DND-41 (cell line): ENCODE data around the gene ARV1.
"Not testable (repeated sequence)": the region's sequence is repeated elsewhere in the genome, so short reads cannot be mapped to it uniquely, and the experiment has no call there.

ENCODE experiments used
- ATAC-seq: fragments of 200-7000 bp; cut with Tn5 transposase; 3 replicates; pipeline ENCODE4 v1.9.1; 2021; ENCODE audit warnings: low read depth; ENCODE audit not compliant: insufficient read depth
- DNase-seq: peaks from one replicate; pipeline ENCODE4 v3.0.0-alpha.2; 2020
- H2AFZ ChIP-seq: 2 replicates; pipeline ENCODE4 v1.6.0; 2012; ENCODE audit warnings: low read depth, low read length
- H3K27ac ChIP-seq: 2 replicates; pipeline ENCODE4 v1.5.1; 2012; ENCODE audit warnings: low read length, inconsistent platforms
- H3K27me3 ChIP-seq: fragments of 200-600 bp; sonication (generic); 2 replicates; pipeline ENCODE4 v1.6.0; 2012; ENCODE audit warnings: low read length, mild to moderate bottlenecking, inconsistent platforms; ENCODE audit not compliant: insufficient read depth, poor library complexity
- H3K36me3 ChIP-seq: 2 replicates; pipeline ENCODE4 v1.5.1; 2012; ENCODE audit warnings: low read length, inconsistent platforms; ENCODE audit not compliant: insufficient read depth
- H3K4me1 ChIP-seq: 2 replicates; pipeline ENCODE4 v1.5.1; 2012; ENCODE audit warnings: mild to moderate bottlenecking, low read length; ENCODE audit not compliant: insufficient read depth
- H3K4me2 ChIP-seq: 2 replicates; pipeline ENCODE4 v1.6.0; 2012; ENCODE audit warnings: mild to moderate bottlenecking, moderate library complexity, low read length, inconsistent platforms; ENCODE audit not compliant: insufficient read depth
- H3K4me3 ChIP-seq, 2 experiments: fragments of 200-600 bp in 1 of 2; shearing (Covaris generic) in 1 of 2; 2 replicates each; pipeline ENCODE4 v1.5.1; 2012 to 2016; ENCODE audit warnings: inconsistent platforms in 2 of 2, low read length in 2 of 2, mild to moderate bottlenecking in 2 of 2, low read depth in 1 of 2, moderate library complexity in 1 of 2
- H3K79me2 ChIP-seq: 2 replicates; pipeline ENCODE4 v1.6.0; 2012; ENCODE audit warnings: low read length, inconsistent platforms; ENCODE audit not compliant: insufficient read depth
- H3K9ac ChIP-seq: 2 replicates; pipeline ENCODE4 v1.6.0; 2012; ENCODE audit warnings: low read depth, mild to moderate bottlenecking, inconsistent platforms, low read length, moderate library complexity
- H3K9me3 ChIP-seq: 2 replicates; pipeline ENCODE4 v1.5.1; 2012; ENCODE audit warnings: low read length, moderate library complexity, mild to moderate bottlenecking, inconsistent platforms; ENCODE audit not compliant: insufficient read depth, severe bottlenecking
- H4K20me1 ChIP-seq: 2 replicates; pipeline ENCODE4 v1.6.0; 2012; ENCODE audit warnings: low read length; ENCODE audit not compliant: insufficient read depth
- CTCF ChIP-seq: IDR thresholded peaks from 2 replicates; pipeline ENCODE4 v1.5.1; 2012; ENCODE audit warnings: borderline replicate concordance, low read length, moderate library complexity, mild to moderate bottlenecking; ENCODE audit not compliant: poor library complexity, severe bottlenecking; ENCODE audit errors: extremely low read depth
- EZH2 ChIP-seq: IDR thresholded peaks from 3 replicates; pipeline ENCODE4 v1.6.1; 2012; ENCODE audit warnings: borderline replicate concordance, low read depth, mild to moderate bottlenecking, moderate library complexity, low read length, inconsistent platforms; ENCODE audit not compliant: severe bottlenecking

The ARV1 gene

DNA sequence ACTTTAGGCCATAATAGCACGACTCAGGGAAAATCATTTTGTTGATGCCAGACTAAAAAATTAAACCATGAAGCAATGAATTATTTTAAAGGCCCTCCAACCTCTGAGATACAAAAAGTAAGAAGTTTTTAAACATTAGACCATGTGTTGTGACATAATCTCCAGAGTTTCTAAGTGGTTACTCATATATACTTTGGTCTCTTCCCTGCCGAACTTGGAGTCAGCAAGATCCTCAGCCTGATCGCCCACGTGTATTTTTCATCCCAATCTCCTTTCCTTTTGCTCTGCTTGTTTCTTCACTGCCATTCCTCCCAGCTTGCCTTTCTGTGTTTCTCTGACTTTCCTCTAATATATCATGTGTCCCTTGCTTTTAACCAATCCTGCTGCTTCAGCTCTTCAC lies 3.8 kb downstream of the ARV1 start:
- Histone ChIP-seq H3K27ac (no peak overlapping the region), H2AFZ (no peak overlapping the region), H3K36me3 (peaks cover 14% of the 10 kb centered on the region; the same call in 1 of the 2 replicates), H3K27me3 (no peaks in the 10 kb centered on the region), H3K9me3 (no peaks in the 10 kb centered on the region), H4K20me1 (0 out of 2 replicates have a peak, but pooled peaks cover 1% of the 10 kb centered on the region), H3K4me2 (no peak overlapping the region), H3K9ac (no peak overlapping the region), H3K4me1 (peaks cover 27% of the 10 kb centered on the region), H3K4me3 (no peak overlapping the region), H3K79me2 (peaks cover 42% of the 10 kb centered on the region)
- DNase-seq (no peak), ATAC-seq (no peak)
- TF ChIP-seq EZH2, result no peak
- no peak for TF ChIP-seq CTCF

DNA sequence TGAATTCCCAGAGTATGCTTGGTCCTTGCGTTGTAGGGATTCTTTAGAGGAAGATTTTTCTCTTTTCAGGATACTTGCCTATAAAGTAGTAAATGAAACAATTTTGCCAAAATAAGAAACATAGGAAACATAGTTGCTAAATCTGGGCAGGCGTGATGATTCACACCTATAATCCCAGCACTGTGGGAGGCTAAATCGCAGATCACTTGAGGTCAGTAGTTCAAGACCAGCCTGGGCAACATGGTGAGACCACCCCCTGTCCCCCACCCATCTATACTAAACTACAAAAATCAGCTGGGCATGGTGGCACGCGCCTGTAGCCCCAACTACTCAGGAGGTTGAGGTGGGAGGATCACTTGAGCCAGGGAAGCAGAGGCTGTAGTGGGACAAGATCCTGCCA lies 4.9 kb downstream of the ARV1 start:
- no peak overlapping the region for H3K9ac ChIP-seq
- no peak overlapping the region for H3K27ac ChIP-seq
- H3K36me3 ChIP-seq, result peaks cover 14% of the 10 kb centered on the region; the same call in 1 of the 2 replicates
- ATAC-seq (no peak), DNase-seq (no peak)
- no peaks in the 10 kb centered on the region for H3K27me3 ChIP-seq
- H3K9me3 ChIP-seq, result no peaks in the 10 kb centered on the region
- TF ChIP-seq CTCF, result no peak
- TF ChIP-seq EZH2, result no peak
- H3K4me3 ChIP-seq, result no peak overlapping the region
- H3K79me2 ChIP-seq, result peaks cover 34% of the 10 kb centered on the region
- no peak overlapping the region for H2AFZ ChIP-seq
- peaks cover 23% of the 10 kb centered on the region for H3K4me1 ChIP-seq
- H3K4me2 ChIP-seq, result no peak overlapping the region
- no peaks in the 10 kb centered on the region for H4K20me1 ChIP-seq

DNA sequence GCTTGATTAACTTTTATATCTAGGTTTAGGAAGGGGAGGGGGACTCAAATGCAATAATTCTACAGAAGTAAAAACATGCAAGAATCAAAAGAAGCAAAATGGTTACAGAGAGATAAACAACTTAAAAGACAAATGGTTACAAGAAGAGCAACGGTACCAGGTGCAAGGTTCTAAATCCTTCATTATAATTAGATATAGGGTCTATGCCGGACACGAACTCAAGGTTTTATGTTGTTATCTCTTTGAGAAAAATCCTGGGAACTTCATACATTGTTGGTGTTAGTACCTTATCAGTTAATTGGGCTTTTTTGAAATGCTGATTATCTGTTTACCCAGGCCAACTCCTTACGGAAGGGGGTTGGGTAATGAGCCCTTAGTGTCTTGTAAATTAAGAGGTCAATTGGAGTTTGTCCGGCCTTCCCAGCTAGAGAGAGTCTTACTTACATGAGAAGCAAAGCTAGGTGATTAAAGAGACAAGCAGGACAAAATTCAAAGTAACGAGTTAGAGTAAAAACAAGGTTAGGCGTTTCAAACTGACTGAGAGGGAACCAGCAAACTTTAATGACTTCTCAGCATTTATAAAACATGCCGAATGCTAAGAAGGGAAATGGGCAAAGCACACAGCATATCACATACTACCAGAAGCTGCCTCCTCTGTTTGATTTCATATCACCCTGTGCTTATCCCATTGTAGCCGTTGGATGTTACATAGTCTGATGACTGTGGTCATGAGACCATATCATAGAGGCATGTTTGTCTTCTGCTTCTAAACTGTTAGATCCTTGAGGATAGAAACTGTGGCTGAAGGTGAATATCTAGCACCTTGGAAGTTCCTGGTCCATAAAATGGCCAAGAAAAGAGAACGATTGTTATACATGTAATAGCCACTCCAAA lies 6.0 kb downstream of the ARV1 start:
- H3K27me3 ChIP-seq, ATAC-seq, H3K9me3 ChIP-seq, DNase-seq, H3K27ac ChIP-seq, H4K20me1 ChIP-seq, H3K9ac ChIP-seq, H3K4me2 ChIP-seq, H3K4me3 ChIP-seq, H2AFZ ChIP-seq: not testable (repeated sequence)
- H3K36me3 ChIP-seq, result peaks cover 16% of the 10 kb centered on the region
- H3K79me2 ChIP-seq, result peaks cover 24% of the 10 kb centered on the region
- peaks cover 16% of the 10 kb centered on the region for H3K4me1 ChIP-seq

DNA sequence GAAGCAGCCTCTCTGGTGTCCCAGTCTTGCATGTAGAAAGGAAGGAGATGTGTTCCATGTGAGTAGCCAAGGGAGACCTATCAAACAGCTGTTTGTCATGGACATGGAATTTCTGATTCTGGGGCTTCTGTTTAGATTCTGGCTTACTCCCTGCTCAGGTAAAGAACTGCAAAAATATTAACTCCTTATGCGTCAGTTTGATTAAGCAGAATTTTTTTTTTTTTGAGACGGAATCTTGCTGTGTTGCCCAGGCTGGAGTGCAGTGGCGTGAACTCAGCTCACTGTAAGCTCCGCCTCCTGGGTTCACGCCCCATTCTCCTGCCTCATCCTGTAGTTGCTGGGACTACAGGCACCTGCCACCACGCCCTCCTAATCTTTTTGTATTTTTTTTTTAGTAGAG lies 6.8 kb downstream of the ARV1 start:
- H2AFZ ChIP-seq, result no peak overlapping the region
- no peaks in the 10 kb centered on the region for H4K20me1 ChIP-seq
- no peak overlapping the region for H3K9ac ChIP-seq
- TF ChIP-seq EZH2, result no peak
- no peak for TF ChIP-seq CTCF
- ATAC-seq (no peak), DNase-seq (no peak)
- H3K27me3 ChIP-seq, result no peaks in the 10 kb centered on the region
- H3K4me2 ChIP-seq, result no peak overlapping the region
- no peak overlapping the region for H3K27ac ChIP-seq
- H3K79me2 ChIP-seq, result peaks cover 16% of the 10 kb centered on the region; the same call in 1 of the 2 replicates
- peaks cover 8% of the 10 kb centered on the region; the same call in 1 of the 2 replicates for H3K4me1 ChIP-seq
- peaks cover 23% of the 10 kb centered on the region for H3K36me3 ChIP-seq
- no peaks in the 10 kb centered on the region for H3K9me3 ChIP-seq
- no peak overlapping the region for H3K4me3 ChIP-seq
